Suprapubic skin (tissue), 4 donors: Measurements from ENCODE around the gene ABCC1.

Experiments
- EP300 ChIP-seq: sonication (generic); formaldehyde crosslinking; IDR thresholded peaks from one replicate; pipeline ENCODE4 v1.6.1; 2017; ENCODE audit warnings: antibody characterized with exemption
- POLR2A ChIP-seq, 2 donors: fragments of 450-650 bp; IDR thresholded peaks; one replicate each; pipeline ENCODE4 v1.6.1; 2017; ENCODE audit warnings: antibody characterized with exemption in 2 of 2, mild to moderate bottlenecking in 2 of 2, moderate library complexity in 2 of 2
- POLR2AphosphoS5 ChIP-seq, 3 donors: sonication (generic); formaldehyde crosslinking; IDR thresholded peaks; one replicate each; pipeline ENCODE4 v1.6.1; 2017; ENCODE audit warnings: antibody characterized with exemption in 3 of 3
- TF ChIP-seq, protein P1 (sequence below), 2 donors: fragments of 200-600 bp in 1 of 2; fragments of 450-650 bp in 1 of 2; sonication (generic) in 1 of 2; IDR thresholded peaks; one replicate each; pipeline ENCODE4 v1.5.1; 2016 to 2019; ENCODE audit warnings: antibody characterized with exemption in 2 of 2, mild to moderate bottlenecking in 1 of 2, moderate library complexity in 1 of 2

DNA sequence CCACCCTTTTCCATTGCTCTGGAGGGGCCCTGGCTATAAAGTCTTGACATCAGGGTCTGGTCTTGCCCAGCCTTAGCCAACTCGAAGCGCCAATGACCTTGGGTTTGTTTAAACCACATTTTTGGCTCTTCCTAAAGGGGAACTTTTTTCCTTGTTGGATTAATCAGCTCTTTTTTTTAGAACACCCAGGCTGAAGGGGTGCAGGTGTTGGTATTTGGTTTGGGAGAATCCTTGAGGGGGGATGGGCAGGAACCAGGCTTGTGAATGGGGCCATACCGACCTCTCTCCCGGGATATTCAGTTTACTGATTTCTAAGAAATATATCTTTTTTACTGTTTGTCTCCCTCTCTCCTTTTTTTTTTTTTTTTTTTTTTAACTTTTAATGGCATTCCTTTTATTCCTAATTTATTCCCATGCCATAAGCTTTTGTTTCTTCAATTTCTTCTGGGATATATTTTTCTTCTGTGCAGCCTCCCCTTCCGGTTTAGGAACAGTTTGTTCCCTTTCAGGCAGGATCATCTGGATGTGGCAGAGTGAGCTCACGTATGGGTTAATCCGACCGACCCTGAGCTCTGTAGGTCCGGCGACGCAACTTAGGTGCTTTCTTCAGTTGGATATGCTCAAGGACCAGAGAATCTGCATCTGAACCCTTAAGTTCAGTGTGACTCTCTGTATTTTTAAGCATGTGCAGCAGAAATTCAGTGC lies 144.4 kb downstream of the ABCC1 start:
- TF ChIP-seq, protein P1, sequence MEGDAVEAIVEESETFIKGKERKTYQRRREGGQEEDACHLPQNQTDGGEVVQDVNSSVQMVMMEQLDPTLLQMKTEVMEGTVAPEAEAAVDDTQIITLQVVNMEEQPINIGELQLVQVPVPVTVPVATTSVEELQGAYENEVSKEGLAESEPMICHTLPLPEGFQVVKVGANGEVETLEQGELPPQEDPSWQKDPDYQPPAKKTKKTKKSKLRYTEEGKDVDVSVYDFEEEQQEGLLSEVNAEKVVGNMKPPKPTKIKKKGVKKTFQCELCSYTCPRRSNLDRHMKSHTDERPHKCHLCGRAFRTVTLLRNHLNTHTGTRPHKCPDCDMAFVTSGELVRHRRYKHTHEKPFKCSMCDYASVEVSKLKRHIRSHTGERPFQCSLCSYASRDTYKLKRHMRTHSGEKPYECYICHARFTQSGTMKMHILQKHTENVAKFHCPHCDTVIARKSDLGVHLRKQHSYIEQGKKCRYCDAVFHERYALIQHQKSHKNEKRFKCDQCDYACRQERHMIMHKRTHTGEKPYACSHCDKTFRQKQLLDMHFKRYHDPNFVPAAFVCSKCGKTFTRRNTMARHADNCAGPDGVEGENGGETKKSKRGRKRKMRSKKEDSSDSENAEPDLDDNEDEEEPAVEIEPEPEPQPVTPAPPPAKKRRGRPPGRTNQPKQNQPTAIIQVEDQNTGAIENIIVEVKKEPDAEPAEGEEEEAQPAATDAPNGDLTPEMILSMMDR (IDR thresholded peaks at IDR 0.05): no peak
- TF ChIP-seq POLR2AphosphoS5 (IDR thresholded peaks at IDR 0.05) (no peak), POLR2A (IDR thresholded peaks at IDR 0.05) (no peak), EP300 (no peak)
